ENCODE data around the gene METTL17.

DNA sequence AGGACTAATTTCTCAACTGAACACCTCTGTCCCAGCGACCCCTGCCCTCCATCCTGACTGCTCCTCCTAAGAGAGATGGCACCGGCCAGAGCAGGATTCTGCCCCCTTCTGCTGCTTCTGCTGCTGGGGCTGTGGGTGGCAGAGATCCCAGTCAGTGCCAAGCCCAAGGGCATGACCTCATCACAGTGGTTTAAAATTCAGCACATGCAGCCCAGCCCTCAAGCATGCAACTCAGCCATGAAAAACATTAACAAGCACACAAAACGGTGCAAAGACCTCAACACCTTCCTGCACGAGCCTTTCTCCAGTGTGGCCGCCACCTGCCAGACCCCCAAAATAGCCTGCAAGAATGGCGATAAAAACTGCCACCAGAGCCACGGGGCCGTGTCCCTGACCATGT lies 53.1 kb downstream of the METTL17 start:
- TF ChIP-seq CTCF (IDR thresholded peaks at IDR 0.05; ENCODE audit: extremely low read depth in 1 of 2, insufficient read depth in 1 of 2, low read depth in 1 of 2, low read length in 2 of 2) (no peak), JUN (IDR thresholded peaks at IDR 0.05; ENCODE audit: borderline replicate concordance, insufficient read depth, insufficient read length, low read depth) (no peak), POLR2AphosphoS5 (IDR thresholded peaks at IDR 0.05; ENCODE audit: insufficient read depth, low read depth, low read length) (no peak), EZH2 (IDR thresholded peaks at IDR 0.05; ENCODE audit: borderline replicate concordance, low read depth, low read length, severe bottlenecking) (no peak), MAX (IDR thresholded peaks at IDR 0.05; ENCODE audit: insufficient read depth, insufficient read length) (no peak), POLR2A (IDR thresholded peaks at IDR 0.05; ENCODE audit: low read depth, low read length) (no peak), GATA2 (IDR thresholded peaks at IDR 0.05; ENCODE audit: insufficient read depth, insufficient read length, low read depth, low read length) (no peak), FOS (IDR thresholded peaks at IDR 0.05; ENCODE audit: borderline replicate concordance, insufficient read depth, low read length) (no peak)

Measured in endothelial cell of umbilical vein (primary cell).